Endothelial cell of umbilical vein (primary cell): ENCODE results near the gene ASXL1. TPM values are rescaled to one million over a fixed set of nuclear protein-coding genes. Genes with fewer than 3 reads are reported as not detected.

Experiments used
- BruUV-seq: library from RNA; stranded (reverse); fragments of 400-500 nt; replicated peaks from 2 replicates; lab custom pipeline; 2021; lab: Mats Ljungman, UMichigan
- CTCF ChIA-PET: fragments of 300-600, 350-600 bp; sonication (Branson Sonifier 250); formaldehyde crosslinking; loops from one replicate; lab custom pipeline; 2021; ENCODE audit warnings: antibody characterized with exemption, inconsistent platforms; lab: Charles Lee
- POLR2A ChIA-PET: fragments of 300-600, 350-600 bp; sonication (Branson Sonifier 250); formaldehyde crosslinking; loops from one replicate; lab custom pipeline; 2021; ENCODE audit warnings: antibody characterized with exemption, inconsistent platforms; lab: Charles Lee
- DNase-seq: peaks from one replicate; pipeline ENCODE4 v3.0.0-alpha.2; 2011; ENCODE audit warnings: low read depth, low spot score
- FAIRE-seq: peaks from 2 replicates; lab custom pipeline; 2011; peaks lifted over from hg19 to GRCh38; lab: Jason Lieb, UNC
- H2AFZ ChIP-seq: 2 replicates; pipeline ENCODE4 v1.6.0; 2012; ENCODE audit warnings: low read depth, low read length, control low read depth, inconsistent platforms
- H3K27ac ChIP-seq: 2 replicates; pipeline ENCODE4 v1.5.1; 2011; ENCODE audit warnings: low read depth, mild to moderate bottlenecking, control low read depth, low read length, moderate library complexity; ENCODE audit not compliant: insufficient read depth
- H3K27me3 ChIP-seq, 2 experiments: 2 replicates each; pipeline versions ENCODE4 v1.6.0 to v1.6.1; 2011; ENCODE audit warnings: low read length in 2 of 2, mixed read lengths in 1 of 2; ENCODE audit not compliant: control insufficient read depth in 2 of 2, insufficient read depth in 2 of 2
- H3K36me3 ChIP-seq, 2 experiments: 2 replicates in 1 of 2; 3 replicates in 1 of 2; pipeline ENCODE4 v1.5.1; 2011; ENCODE audit warnings: low read length in 2 of 2, mild to moderate bottlenecking in 1 of 2, moderate library complexity in 1 of 2; ENCODE audit not compliant: control insufficient read depth in 2 of 2, insufficient read depth in 2 of 2; ENCODE audit errors: extremely low read depth in 1 of 2
- H3K4me1 ChIP-seq: 3 replicates; pipeline ENCODE4 v1.5.1; 2011; ENCODE audit warnings: mild to moderate bottlenecking, low read length; ENCODE audit not compliant: control insufficient read depth, insufficient read depth; ENCODE audit errors: extremely low read depth
- H3K4me2 ChIP-seq: 2 replicates; pipeline ENCODE4 v1.6.1; 2011; ENCODE audit warnings: low read length, control low read depth, mixed read lengths; ENCODE audit not compliant: insufficient read depth
- H3K4me3 ChIP-seq, 3 experiments: fragments of 200-600 bp in 1 of 3; sonication (generic), shearing (Covaris generic) in 1 of 3; replicated peaks in 1 of 3; 2 replicates each; pipeline ENCODE4 v1.5.1; 2011 to 2016; ENCODE audit warnings: control low read depth in 3 of 3, low read length in 3 of 3, mild to moderate bottlenecking in 2 of 3, inconsistent platforms in 1 of 3, low read depth in 1 of 3, moderate library complexity in 1 of 3; ENCODE audit not compliant: insufficient read depth in 1 of 3
- H3K79me2 ChIP-seq: 2 replicates; pipeline ENCODE4 v1.6.0; 2012; ENCODE audit warnings: low read length, inconsistent platforms; ENCODE audit not compliant: control insufficient read depth, insufficient read depth
- H3K9ac ChIP-seq: replicated peaks from 2 replicates; pipeline ENCODE3; 2011; ENCODE audit warnings: low read length, control low read depth; ENCODE audit not compliant: insufficient read depth; ENCODE audit errors: extremely low read depth
- H3K9me1 ChIP-seq: replicated peaks from 3 replicates; pipeline ENCODE4 v1.6.0; 2011; ENCODE audit warnings: mild to moderate bottlenecking, low read length; ENCODE audit not compliant: control insufficient read depth, insufficient read depth; ENCODE audit errors: extremely low read depth
- H3K9me3 ChIP-seq: replicated peaks from 2 replicates; pipeline ENCODE4 v1.5.1; 2012; ENCODE audit warnings: low read length, inconsistent platforms; ENCODE audit not compliant: control insufficient read depth, insufficient read depth
- H4K20me1 ChIP-seq: replicated peaks from 2 replicates; pipeline ENCODE3; 2011; ENCODE audit warnings: mild to moderate bottlenecking, low read length; ENCODE audit not compliant: control insufficient read depth, insufficient read depth; ENCODE audit errors: extremely low read depth
- EZH2 ChIP-seq: IDR thresholded peaks from 2 replicates; pipeline ENCODE4 v1.6.1; 2012; ENCODE audit warnings: borderline replicate concordance, low read depth, mild to moderate bottlenecking, moderate library complexity, low read length, inconsistent platforms; ENCODE audit not compliant: severe bottlenecking
- FOS ChIP-seq: IDR thresholded peaks from 2 replicates; pipeline ENCODE4 v1.6.1; 2011; ENCODE audit warnings: mild to moderate bottlenecking, low read length, moderate library complexity, borderline replicate concordance; ENCODE audit not compliant: insufficient read depth
- GATA2 ChIP-seq: IDR thresholded peaks from 2 replicates; pipeline ENCODE4 v1.7.0; 2011; ENCODE audit warnings: low read depth, mild to moderate bottlenecking, moderate library complexity, mixed read lengths, low read length; ENCODE audit not compliant: insufficient read length, insufficient read depth
- JUN ChIP-seq: IDR thresholded peaks from 2 replicates; pipeline ENCODE4 v1.6.1; 2011; ENCODE audit warnings: borderline replicate concordance, low read depth; ENCODE audit not compliant: insufficient read length, insufficient read depth
- MAX ChIP-seq: IDR thresholded peaks from 2 replicates; pipeline ENCODE4 v1.6.1; 2011; ENCODE audit not compliant: insufficient read depth, insufficient read length
- MYC ChIP-seq: IDR thresholded peaks from one replicate; pipeline ENCODE4 v1.6.1; 2011; ENCODE audit warnings: mild to moderate bottlenecking, low read depth, low read length
- POLR2A ChIP-seq: IDR thresholded peaks from 2 replicates; pipeline ENCODE4 v1.6.1; 2012; ENCODE audit warnings: low read depth, mild to moderate bottlenecking, control low read depth, low read length
- POLR2AphosphoS5 ChIP-seq: IDR thresholded peaks from 2 replicates; pipeline ENCODE4 v1.6.1; 2012; ENCODE audit warnings: low read depth, mild to moderate bottlenecking, control low read depth, low read length, moderate library complexity; ENCODE audit not compliant: insufficient read depth
- dilution Hi-C: fragments of 300-500 bp; cut with MboI; formaldehyde crosslinking; loops from one replicate; pipeline ENCODE4 v1.15.0; 2019; ENCODE audit warnings: low sequenced_read_pairs; ENCODE audit not compliant: extremely low pct_ligation_motif_present
- intact Hi-C: fragments of 100-400 bp; cut with micrococcal nuclease; formaldehyde crosslinking; loops from one replicate; pipeline ENCODE4 v1.10.0; 2022
- polyA plus RNA-seq, 4 experiments: library from polyadenylated mRNA; depleted of rRNA in 3 of 4; stranded (reverse) in 3 of 4; unstranded in 1 of 4; fragments of >200 nt; gene quantifications; 2 replicates each; pipeline versions ENCODE4 v1.2.1 to v1.2.3, GENCODE V29; 2011 to 2012; ENCODE audit warnings: missing spikeins in 1 of 4
- total RNA-seq: library from RNA; stranded (reverse); gene quantifications from 2 replicates; pipeline ENCODE4 v1.2.3, GENCODE V29; 2021
- TF ChIP-seq, protein P1 (sequence below), 2 donors: IDR thresholded peaks; 1 replicate in 1 of 2; 2 replicates in 1 of 2; pipeline ENCODE4 v1.5.1; 2011; ENCODE audit warnings: low read length in 2 of 2, mild to moderate bottlenecking in 2 of 2, moderate library complexity in 2 of 2, control low read depth in 1 of 2, inconsistent platforms in 1 of 2, low read depth in 1 of 2; ENCODE audit not compliant: insufficient read depth in 1 of 2; ENCODE audit errors: extremely low read depth in 1 of 2

ASXL1 gene
- total and polyA plus RNA-seq, 2 donors (not counting 3 experiments of a cell fraction or from before 2014, with no cell fraction given) = 45.4 to 101 TPM

DNA sequence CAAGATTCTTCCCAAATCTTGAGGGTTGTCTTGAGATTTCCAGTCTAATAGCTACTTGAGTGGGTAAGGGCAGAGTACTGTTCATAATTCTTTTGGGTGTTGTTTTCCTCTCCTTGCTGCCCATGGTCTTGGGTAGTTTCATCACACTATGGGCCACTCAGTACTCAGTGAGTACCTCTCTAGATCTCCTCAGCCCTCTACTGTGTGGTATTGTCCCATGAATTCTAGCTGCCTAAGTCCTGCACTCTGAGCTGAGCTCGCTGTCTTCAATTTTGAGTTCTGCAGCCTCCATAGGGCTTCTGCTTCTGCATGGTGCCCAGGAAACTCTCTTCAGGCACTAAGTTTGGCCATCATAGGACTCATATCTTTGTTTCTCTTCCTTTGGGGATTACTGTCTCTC lies 42.3 kb downstream of the ASXL1 start:
- H3K79me2 ChIP-seq = peaks cover 84% of the 10 kb centered on the region
- dilution Hi-C loops = no loop called here

GRCh38 chr20:32404017-32404416 lies 45.9 kb downstream of the ASXL1 start:
- H3K4me3 ChIP-seq = no peak overlapping the region
- CTCF ChIA-PET = interaction anchor here (1.1 to 1.3 kb wide), 2 partner anchors 13 to 19 kb away, joined by 3 to 5 read pairs; no protein-coding TSS in a partner anchor
- POLR2A ChIA-PET = no interaction called here
- FAIRE-seq (no peak), DNase-seq (no peak)
- peaks cover 83% of the 10 kb centered on the region for H3K79me2 ChIP-seq
- H3K4me1 ChIP-seq = no peaks in the 10 kb centered on the region
- intact Hi-C loops = loop anchor here (5.0 kb wide), 1 partner anchor 37 kb away; no protein-coding TSS in a partner anchor
- no peak overlapping the region for H3K27ac ChIP-seq
- H3K36me3 ChIP-seq = peaks cover 2% of the 10 kb centered on the region in 2 experiments
- H3K9me3 ChIP-seq = no peaks in the 10 kb centered on the region
- H3K9me1 ChIP-seq = no peaks in the 10 kb centered on the region
- dilution Hi-C loops = no loop called here
- H3K4me2 ChIP-seq = no peak overlapping the region
- TF ChIP-seq, protein P1, sequence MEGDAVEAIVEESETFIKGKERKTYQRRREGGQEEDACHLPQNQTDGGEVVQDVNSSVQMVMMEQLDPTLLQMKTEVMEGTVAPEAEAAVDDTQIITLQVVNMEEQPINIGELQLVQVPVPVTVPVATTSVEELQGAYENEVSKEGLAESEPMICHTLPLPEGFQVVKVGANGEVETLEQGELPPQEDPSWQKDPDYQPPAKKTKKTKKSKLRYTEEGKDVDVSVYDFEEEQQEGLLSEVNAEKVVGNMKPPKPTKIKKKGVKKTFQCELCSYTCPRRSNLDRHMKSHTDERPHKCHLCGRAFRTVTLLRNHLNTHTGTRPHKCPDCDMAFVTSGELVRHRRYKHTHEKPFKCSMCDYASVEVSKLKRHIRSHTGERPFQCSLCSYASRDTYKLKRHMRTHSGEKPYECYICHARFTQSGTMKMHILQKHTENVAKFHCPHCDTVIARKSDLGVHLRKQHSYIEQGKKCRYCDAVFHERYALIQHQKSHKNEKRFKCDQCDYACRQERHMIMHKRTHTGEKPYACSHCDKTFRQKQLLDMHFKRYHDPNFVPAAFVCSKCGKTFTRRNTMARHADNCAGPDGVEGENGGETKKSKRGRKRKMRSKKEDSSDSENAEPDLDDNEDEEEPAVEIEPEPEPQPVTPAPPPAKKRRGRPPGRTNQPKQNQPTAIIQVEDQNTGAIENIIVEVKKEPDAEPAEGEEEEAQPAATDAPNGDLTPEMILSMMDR (IDR thresholded peaks at IDR 0.05; ENCODE audit: extremely low read depth in 1 of 2, insufficient read depth in 1 of 2, low read depth in 1 of 2, low read length in 2 of 2) = no peak
- TF ChIP-seq POLR2A (no peak), FOS (no peak), POLR2AphosphoS5 (no peak), JUN (no peak), GATA2 (no peak), MAX (no peak), EZH2 (no peak), MYC (no peak)
- H2AFZ ChIP-seq = no peak overlapping the region
- no TSS peak for BruUV-seq
- peaks cover 7% of the 10 kb centered on the region for H4K20me1 ChIP-seq
- no peaks in the 10 kb centered on the region for H3K27me3 ChIP-seq
- H3K9ac ChIP-seq = no peak overlapping the region

More for the DNA sequence above, 42.3 kb downstream of the ASXL1 start:
- Histone ChIP-seq H3K36me3 (peaks cover 0 to 2% of the 10 kb centered on the region in 2 experiments), H3K27ac (no peak overlapping the region), H3K9ac (no peak overlapping the region), H3K27me3 (no peaks in the 10 kb centered on the region), H3K4me2 (no peak overlapping the region), H3K4me3 (no peak overlapping the region), H2AFZ (no peak overlapping the region), H4K20me1 (peaks cover 4% of the 10 kb centered on the region), H3K9me1 (no peaks in the 10 kb centered on the region), H3K4me1 (no peaks in the 10 kb centered on the region), H3K9me3 (no peaks in the 10 kb centered on the region)
- TF ChIP-seq FOS = no peak
- TF ChIP-seq JUN = no peak
- TF ChIP-seq POLR2AphosphoS5 = no peak
- TF ChIP-seq POLR2A = no peak
- TF ChIP-seq MAX = no peak
- TF ChIP-seq EZH2 = no peak
- TF ChIP-seq GATA2 = no peak
- TF ChIP-seq MYC = no peak
- DNase-seq = no peak
- FAIRE-seq = no peak
- no TSS peak for BruUV-seq
- intact Hi-C loops = loop anchor here (5.0 kb wide), 1 partner anchor 33 kb away; no protein-coding TSS in a partner anchor
- CTCF ChIA-PET = interaction anchor here (1.0 to 1.6 kb wide), 3 partner anchors 9 to 252 kb away, joined by 3 to 4 read pairs (median 4); no protein-coding TSS in a partner anchor
- POLR2A ChIA-PET = no interaction called here
